ENCODE measurements around the gene NDUFB5.

DNA sequence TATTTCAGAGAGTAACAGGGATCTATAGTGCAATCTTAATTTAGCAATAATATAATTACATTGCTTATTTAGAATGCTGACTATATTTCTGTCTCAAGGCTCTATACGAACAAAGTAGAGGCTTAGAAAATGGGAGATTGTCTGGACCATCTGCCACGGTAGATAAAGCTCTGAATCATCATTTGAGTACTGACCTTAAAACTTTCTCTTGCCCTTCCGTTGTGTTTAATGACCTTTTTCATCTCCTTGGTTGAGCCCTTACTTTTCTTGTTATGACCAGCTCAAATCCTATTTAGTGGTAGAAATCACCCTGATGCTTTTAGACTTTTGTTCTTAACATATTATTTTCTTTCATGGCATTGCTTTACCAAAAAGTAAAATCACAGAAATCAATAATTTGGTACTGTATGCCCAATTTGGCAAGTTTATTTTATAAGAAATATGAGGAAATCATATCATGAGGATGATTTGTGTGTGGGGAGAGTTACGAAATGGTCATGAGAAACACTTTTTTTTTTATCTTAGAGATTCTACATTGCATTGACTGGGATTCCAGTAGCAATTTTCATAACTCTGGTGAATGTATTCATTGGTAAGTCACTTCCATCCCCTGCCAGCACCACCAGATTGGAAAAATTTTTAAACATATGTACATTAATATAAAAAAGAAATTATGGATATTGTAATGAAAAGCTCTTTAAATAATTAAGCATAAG, 11.0 kb downstream of the NDUFB5 start:
- TF ChIP-seq, protein P1, sequence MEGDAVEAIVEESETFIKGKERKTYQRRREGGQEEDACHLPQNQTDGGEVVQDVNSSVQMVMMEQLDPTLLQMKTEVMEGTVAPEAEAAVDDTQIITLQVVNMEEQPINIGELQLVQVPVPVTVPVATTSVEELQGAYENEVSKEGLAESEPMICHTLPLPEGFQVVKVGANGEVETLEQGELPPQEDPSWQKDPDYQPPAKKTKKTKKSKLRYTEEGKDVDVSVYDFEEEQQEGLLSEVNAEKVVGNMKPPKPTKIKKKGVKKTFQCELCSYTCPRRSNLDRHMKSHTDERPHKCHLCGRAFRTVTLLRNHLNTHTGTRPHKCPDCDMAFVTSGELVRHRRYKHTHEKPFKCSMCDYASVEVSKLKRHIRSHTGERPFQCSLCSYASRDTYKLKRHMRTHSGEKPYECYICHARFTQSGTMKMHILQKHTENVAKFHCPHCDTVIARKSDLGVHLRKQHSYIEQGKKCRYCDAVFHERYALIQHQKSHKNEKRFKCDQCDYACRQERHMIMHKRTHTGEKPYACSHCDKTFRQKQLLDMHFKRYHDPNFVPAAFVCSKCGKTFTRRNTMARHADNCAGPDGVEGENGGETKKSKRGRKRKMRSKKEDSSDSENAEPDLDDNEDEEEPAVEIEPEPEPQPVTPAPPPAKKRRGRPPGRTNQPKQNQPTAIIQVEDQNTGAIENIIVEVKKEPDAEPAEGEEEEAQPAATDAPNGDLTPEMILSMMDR (IDR thresholded peaks at IDR 0.05), result no peak
- no peak for TF ChIP-seq POLR2A (IDR thresholded peaks at IDR 0.05; ENCODE audit: low read depth)
- TF ChIP-seq EP300 (IDR thresholded peaks at IDR 0.05), result no peak
